Nephron progenitor cell (in vitro differentiated cells): Measurements from ENCODE around the gene EFNA2.

Experiments
- DNase-seq: peaks from one replicate; pipeline ENCODE4 v3.0.0; 2021
- H3K27ac Mint-ChIP-seq: 2 replicates; pipeline ENCODE4 v1.8.0; 2021; ENCODE audit warnings: mild to moderate bottlenecking, moderate library complexity, mixed read lengths
- H3K27me3 Mint-ChIP-seq: 2 replicates; pipeline ENCODE4 v1.8.0; 2021; ENCODE audit warnings: mild to moderate bottlenecking, low read depth, mixed read lengths; ENCODE audit not compliant: poor library complexity
- H3K36me3 Mint-ChIP-seq: 2 replicates; pipeline ENCODE4 v1.8.0; 2021; ENCODE audit warnings: low read depth, mixed read lengths
- H3K4me1 Mint-ChIP-seq: 2 replicates; pipeline ENCODE4 v1.8.0; 2021; ENCODE audit warnings: mixed read lengths
- H3K4me3 Mint-ChIP-seq: 2 replicates; pipeline ENCODE4 v1.8.0; 2021; ENCODE audit warnings: mild to moderate bottlenecking, moderate library complexity, mixed read lengths
- H3K9me3 Mint-ChIP-seq: 2 replicates; pipeline ENCODE4 v1.8.0; 2021; ENCODE audit warnings: mild to moderate bottlenecking, moderate library complexity, mixed read lengths
- CTCF ChIP-seq: fragments of 200-600 bp; sonication (generic); IDR thresholded peaks from 2 replicates; pipeline ENCODE4 v1.5.0; 2021; ENCODE audit warnings: antibody characterized with exemption

Gene EFNA2

GRCh38 chr19:1266916-1267476 is 18.7 kb upstream of the EFNA2 start:
- H3K4me3 Mint-ChIP-seq = peak overlapping the region; percentile 73
- H3K4me1 Mint-ChIP-seq = peaks cover 81% of the 10 kb centered on the region
- no peaks in the 10 kb centered on the region for H3K9me3 Mint-ChIP-seq
- peak; percentile 90 for DNase-seq
- peak; percentile 85 for TF ChIP-seq CTCF
- H3K36me3 Mint-ChIP-seq = peaks cover 16% of the 10 kb centered on the region
- H3K27me3 Mint-ChIP-seq = peaks cover 3% of the 10 kb centered on the region
- H3K27ac Mint-ChIP-seq = no peak overlapping the region

GRCh38 chr19:1267477-1268225 is 18.0 kb upstream of the EFNA2 start:
- Mint-ChIP-seq H3K4me3 (peak overlapping the region; percentile 73), H3K27ac (no peak overlapping the region), H3K27me3 (peaks cover 3% of the 10 kb centered on the region), H3K36me3 (peaks cover 22% of the 10 kb centered on the region), H3K9me3 (no peaks in the 10 kb centered on the region), H3K4me1 (peaks cover 81% of the 10 kb centered on the region)
- TF ChIP-seq CTCF = no peak
- no peak for DNase-seq

GRCh38 chr19:1268226-1269064 is 17.2 kb upstream of the EFNA2 start:
- Mint-ChIP-seq H3K36me3 (peaks cover 28% of the 10 kb centered on the region), H3K27me3 (peaks cover 3% of the 10 kb centered on the region), H3K27ac (peak overlapping the region; percentile 96), H3K9me3 (no peaks in the 10 kb centered on the region), H3K4me3 (peak overlapping the region; percentile 73), H3K4me1 (peaks cover 81% of the 10 kb centered on the region)
- TF ChIP-seq CTCF = no peak
- DNase-seq = no peak

GRCh38 chr19:1269065-1269477 is 16.6 kb upstream of the EFNA2 start, which contains the start of gene CIRBP:
TSS of gene CIRBP (plus strand) at chr19:1269332. CDS start at chr19:1270934, 1,602 bp downstream.
- no peak for TF ChIP-seq CTCF
- peaks cover 6% of the 10 kb centered on the region for H3K27me3 Mint-ChIP-seq

GRCh38 chr19:1269478-1270212 is 16.0 kb upstream of the EFNA2 start:
- Mint-ChIP-seq H3K4me3 (peak overlapping the region; percentile 88), H3K27me3 (peaks cover 6% of the 10 kb centered on the region), H3K9me3 (no peaks in the 10 kb centered on the region), H3K4me1 (peaks cover 81% of the 10 kb centered on the region), H3K36me3 (peaks cover 35% of the 10 kb centered on the region), H3K27ac (peak overlapping the region; percentile 94)
- no peak for TF ChIP-seq CTCF
- DNase-seq = peak; percentile 86

More at GRCh38 chr19:1269065-1269477, 16.6 kb upstream of the EFNA2 start, which contains the start of gene CIRBP:
- no peaks in the 10 kb centered on the region for H3K9me3 Mint-ChIP-seq
- peak within 1 kb of the TSS; percentile 88 for H3K4me3 Mint-ChIP-seq
- peak within 1 kb of the TSS; percentile 96 for H3K27ac Mint-ChIP-seq
- peaks cover 83% of the 10 kb centered on the region for H3K4me1 Mint-ChIP-seq
- H3K36me3 Mint-ChIP-seq = peaks cover 34% of the 10 kb centered on the region
- DNase-seq = peak; percentile 100
